HepG2 (cell line): ENCODE data around the gene DDR1. TPM values are rescaled to one million over a fixed set of nuclear protein-coding genes. Genes with fewer than 3 reads are reported as not detected.
A peak's percentile ranks its signal among the peaks of the same experiment; 100 is the strongest.

Source experiments
- ATF7 ChIP-seq, 2 experiments: fragments of 450-650 bp in 1 of 2; sonication (generic) in 1 of 2; formaldehyde crosslinking in 1 of 2; IDR thresholded peaks; 2 replicates each; pipeline versions ENCODE4 v1.4.0 to v1.6.1; 2016 to 2020; ENCODE audit warnings: antibody characterized with exemption in 1 of 2, mild to moderate bottlenecking in 1 of 2, missing genetic modification reagents in 1 of 2
- DZIP1 ChIP-seq: sonication (generic); formaldehyde crosslinking; IDR thresholded peaks from 2 replicates; pipeline ENCODE4 v1.5.0; 2020; ENCODE audit warnings: mild to moderate bottlenecking, missing genetic modification reagents
- EHMT2 ChIP-seq: fragments of 200-600 bp; sonication (generic); IDR thresholded peaks from 2 replicates; pipeline ENCODE4 v1.7.0; 2017; ENCODE audit warnings: antibody characterized with exemption, low read depth, low read length, borderline replicate concordance
- GFI1 ChIP-seq: sonication (generic); formaldehyde crosslinking; IDR thresholded peaks from 2 replicates; pipeline ENCODE4 v1.5.0; 2020; ENCODE audit warnings: missing genetic modification reagents, mild to moderate bottlenecking, borderline replicate concordance
- GLI4 ChIP-seq: sonication (generic); formaldehyde crosslinking; IDR thresholded peaks from 2 replicates; pipeline ENCODE4 v1.5.1; 2020; ENCODE audit warnings: missing genetic modification reagents, mild to moderate bottlenecking, moderate library complexity, borderline replicate concordance
- HNF4A ChIP-seq: sonication (generic); formaldehyde crosslinking; IDR thresholded peaks from 2 replicates; pipeline ENCODE4 v1.4.0; 2020; ENCODE audit warnings: missing genetic modification reagents
- HNRNPL ChIP-seq: fragments of 200-400 bp; formaldehyde crosslinking; IDR thresholded peaks from 2 replicates; pipeline ENCODE4 v1.6.1; 2017; ENCODE audit warnings: mild to moderate bottlenecking, low read depth, low read length
- MAZ ChIP-seq, 2 experiments: sonication (generic) in 1 of 2; formaldehyde crosslinking in 1 of 2; IDR thresholded peaks; 2 replicates each; pipeline versions ENCODE4 v1.5.0 to v1.6.1; 2012 to 2020; ENCODE audit warnings: low read depth in 2 of 2, mild to moderate bottlenecking in 2 of 2, borderline replicate concordance in 1 of 2, improper control_type of control experiment in 1 of 2, low read length in 1 of 2, missing genetic modification reagents in 1 of 2, moderate library complexity in 1 of 2
- MIER3 ChIP-seq: IDR thresholded peaks from 2 replicates; pipeline ENCODE4 v1.6.1; 2016; ENCODE audit warnings: missing compliant biosample characterization, borderline replicate concordance
- MYNN ChIP-seq: sonication (generic); formaldehyde crosslinking; IDR thresholded peaks from 2 replicates; pipeline ENCODE4 v1.4.0; 2020; ENCODE audit warnings: mild to moderate bottlenecking, low read depth, missing genetic modification reagents
- NAIF1 ChIP-seq: sonication (generic); formaldehyde crosslinking; IDR thresholded peaks from 2 replicates; pipeline ENCODE4 v1.5.0; 2020; ENCODE audit warnings: mild to moderate bottlenecking, missing genetic modification reagents, borderline replicate concordance
- NR3C1 ChIP-seq: sonication (generic); formaldehyde crosslinking; IDR thresholded peaks from 2 replicates; pipeline ENCODE4 v1.4.0; 2020; ENCODE audit warnings: missing genetic modification reagents
- ONECUT2 ChIP-seq: sonication (generic); formaldehyde crosslinking; IDR thresholded peaks from 2 replicates; pipeline ENCODE4 v1.4.0; 2020; ENCODE audit warnings: missing genetic modification reagents
- THYN1 ChIP-seq: sonication (generic); formaldehyde crosslinking; IDR thresholded peaks from 2 replicates; pipeline ENCODE4 v1.8.1; 2023; ENCODE audit warnings: low read depth, mild to moderate bottlenecking, moderate library complexity, missing genetic modification reagents, borderline replicate concordance
- XBP1 ChIP-seq: sonication (generic); formaldehyde crosslinking; IDR thresholded peaks from 2 replicates; pipeline ENCODE4 v1.5.0; 2020; ENCODE audit warnings: missing genetic modification reagents
- ZKSCAN8 ChIP-seq: IDR thresholded peaks from 2 replicates; pipeline ENCODE4 v1.6.1; 2016; ENCODE audit warnings: borderline replicate concordance, missing genetic modification reagents, missing compliant biosample characterization
- ZNF678 ChIP-seq: sonication (generic); formaldehyde crosslinking; IDR thresholded peaks from 2 replicates; pipeline ENCODE4 v1.4.0; 2020; ENCODE audit warnings: mild to moderate bottlenecking, missing genetic modification reagents
- ZSCAN12 ChIP-seq: sonication (generic); formaldehyde crosslinking; IDR thresholded peaks from 2 replicates; pipeline ENCODE4 v1.9.0; 2021; ENCODE audit warnings: mild to moderate bottlenecking, missing genetic modification reagents
- polyA plus RNA-seq, 8 experiments: library from polyadenylated mRNA; depleted of rRNA in 3 of 8; stranded (reverse) in 7 of 8; unstranded in 1 of 8; fragments of >200 nt; fragmentation: Illumina TruSeq in 4 of 8; extraction: Trizol in 4 of 8; gene quantifications; 2 replicates each; pipeline versions ENCODE4 v1.2.1 to v1.2.3, GENCODE V29; 2011 to 2016; ENCODE audit warnings: low read depth in 4 of 8, missing spikeins in 1 of 8, mixed read lengths in 1 of 8; ENCODE audit not compliant: insufficient read depth in 1 of 8
- total RNA-seq, 5 experiments: library from RNA; depleted of rRNA; stranded (reverse); fragments of >200 nt; fragmentation: Illumina TruSeq; extraction: Trizol; gene quantifications; 2 replicates each; pipeline ENCODE4 v1.2.3, GENCODE V29; 2016; ENCODE audit warnings: low read depth in 1 of 5
- TF ChIP-seq, protein P1 (sequence below): sonication (generic); formaldehyde crosslinking; IDR thresholded peaks from 2 replicates; pipeline ENCODE4 v1.4.0; 2020; ENCODE audit warnings: low read depth, mild to moderate bottlenecking, missing genetic modification reagents
- TF ChIP-seq, protein P2 (sequence below): sonication (generic); formaldehyde crosslinking; IDR thresholded peaks from 2 replicates; pipeline ENCODE4 v1.4.0; 2020; ENCODE audit warnings: missing genetic modification reagents, low read depth, mild to moderate bottlenecking, borderline replicate concordance

The DDR1 gene
- total and polyA plus RNA-seq, 2 of the 13 experiments (the other 11 are each of a cell fraction or from before 2014, with no cell fraction given): 16.7 to 20.2 TPM

DNA sequence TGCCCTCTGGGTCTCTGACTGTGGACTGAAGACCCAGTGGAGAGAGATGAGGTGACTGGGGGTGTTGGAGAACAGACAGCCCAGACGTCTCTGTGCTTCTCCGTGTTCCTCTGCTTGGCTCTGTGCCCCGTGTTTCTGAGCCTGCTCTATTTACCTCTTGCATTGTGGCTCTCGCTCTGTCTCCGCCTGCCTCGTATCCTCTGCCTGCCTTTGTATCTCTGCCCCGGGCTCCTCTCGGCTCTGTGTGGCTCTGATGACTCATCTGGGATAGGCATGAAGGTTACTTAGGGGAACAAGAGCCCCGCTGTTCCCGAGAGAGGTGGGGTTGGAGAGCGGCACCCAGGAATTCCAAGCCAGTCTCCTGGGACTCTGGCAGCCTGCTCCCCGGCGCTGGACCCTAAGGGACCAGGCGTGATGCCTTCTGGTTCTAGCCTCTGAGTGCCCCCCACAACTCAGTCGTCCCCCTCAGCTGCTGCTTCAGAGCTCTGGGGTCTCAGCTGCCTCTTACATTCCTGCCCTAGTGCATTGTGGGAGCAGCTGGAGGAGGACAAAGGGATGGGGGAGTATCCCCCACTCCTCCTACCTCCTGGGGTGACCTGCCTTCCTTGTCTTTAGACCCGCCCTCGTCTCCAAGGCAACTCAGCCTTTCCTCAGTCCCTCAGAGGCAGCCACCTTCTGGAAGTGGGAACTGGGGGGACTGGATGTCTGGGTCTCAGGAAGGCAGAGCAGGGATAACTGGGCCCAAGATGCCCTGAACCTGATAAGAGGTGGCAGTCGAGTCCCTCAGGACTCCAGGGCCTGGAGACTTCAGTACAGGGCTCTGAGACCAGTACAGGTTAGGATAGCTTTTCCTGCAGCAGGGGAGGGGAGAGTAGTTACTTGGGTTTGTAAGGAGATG lies 1.9 kb downstream of the DDR1 start (continued):
- TF ChIP-seq GFI1 (no peak), THYN1 (CRISPR knock-in tag) (no peak), ATF7 (IDR thresholded peaks at IDR 0.05) (no peak), ATF7 (CRISPR knock-in tag; IDR thresholded peaks at IDR 0.05) (peak; percentile 41; the same call in 1 of the 2 replicates), ZKSCAN8 (CRISPR knock-in tag) (0 out of 2 replicates have a peak, but pooled peaks have one; percentile 62), ONECUT2 (CRISPR knock-in tag) (no peak), GLI4 (CRISPR knock-in tag) (no peak), XBP1 (CRISPR knock-in tag) (no peak), ZNF678 (CRISPR knock-in tag) (no peak), NAIF1 (no peak), HNF4A (CRISPR knock-in tag) (peak; percentile 13; the same call in 1 of the 2 replicates), EHMT2 (no peak), ZSCAN12 (no peak), HNRNPL (no peak), MIER3 (CRISPR knock-in tag) (peak; percentile 77), MYNN (CRISPR knock-in tag) (no peak), MAZ (IDR thresholded peaks at IDR 0.05; ENCODE audit: borderline replicate concordance, low read depth, low read length) (no peak), MAZ (CRISPR knock-in tag; IDR thresholded peaks at IDR 0.05; ENCODE audit: low read depth) (peak; percentile 71; the same call in 1 of the 2 replicates), NR3C1 (CRISPR knock-in tag) (no peak), DZIP1 (no peak)
- TF ChIP-seq, protein P1, sequence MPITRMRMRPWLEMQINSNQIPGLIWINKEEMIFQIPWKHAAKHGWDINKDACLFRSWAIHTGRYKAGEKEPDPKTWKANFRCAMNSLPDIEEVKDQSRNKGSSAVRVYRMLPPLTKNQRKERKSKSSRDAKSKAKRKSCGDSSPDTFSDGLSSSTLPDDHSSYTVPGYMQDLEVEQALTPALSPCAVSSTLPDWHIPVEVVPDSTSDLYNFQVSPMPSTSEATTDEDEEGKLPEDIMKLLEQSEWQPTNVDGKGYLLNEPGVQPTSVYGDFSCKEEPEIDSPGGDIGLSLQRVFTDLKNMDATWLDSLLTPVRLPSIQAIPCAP: no peak
- TF ChIP-seq, protein P2, sequence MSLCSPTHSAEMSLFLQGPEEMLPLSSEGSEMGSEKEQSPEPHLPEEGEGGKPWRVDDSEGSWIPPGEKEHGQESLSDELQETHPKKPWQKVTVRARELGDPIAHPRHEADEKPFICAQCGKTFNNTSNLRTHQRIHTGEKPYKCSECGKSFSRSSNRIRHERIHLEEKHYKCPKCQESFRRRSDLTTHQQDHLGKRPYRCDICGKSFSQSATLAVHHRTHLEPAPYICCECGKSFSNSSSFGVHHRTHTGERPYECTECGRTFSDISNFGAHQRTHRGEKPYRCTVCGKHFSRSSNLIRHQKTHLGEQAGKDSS (CRISPR knock-in tag): peak; percentile 42; the same call in 1 of the 2 replicates
